ENCODE data around the gene VAPB.

Gene VAPB

GRCh38 chr20:58388882-58389323 lies at the start of gene VAPB:
VAPB (plus strand) TSS chr20:58389229; CDS start chr20:58389460, 231 bp downstream.
- Histone ChIP-seq H3K27me3 (ENCODE audit: control insufficient read depth, insufficient read depth, low read length) (no peaks in the 10 kb centered on the region), H3K27ac (ENCODE audit: low read depth, low read length) (peak within 1 kb of the TSS; percentile 90), H3K36me3 (ENCODE audit: control insufficient read depth, insufficient read depth, low read length) (no peaks in the 10 kb centered on the region), H3K4me1 (ENCODE audit: control insufficient read depth, insufficient read depth, low read length) (peaks cover 8% of the 10 kb centered on the region), H3K4me3 (ENCODE audit: low read length) (peak within 1 kb of the TSS; percentile 85), H3K9ac (ENCODE audit: low read length) (peak within 1 kb of the TSS; percentile 82)

- no peaks in the 10 kb centered on the region for H3K27me3 ChIP-seq (ENCODE audit: control insufficient read depth, insufficient read depth, low read length)
- H3K4me1 ChIP-seq (ENCODE audit: control insufficient read depth, insufficient read depth, low read length) = no peaks in the 10 kb centered on the region
- no peaks in the 10 kb centered on the region for H3K36me3 ChIP-seq (ENCODE audit: control insufficient read depth, insufficient read depth, low read length)
- no peak overlapping the region for H3K4me3 ChIP-seq (ENCODE audit: low read length)
- H3K9ac ChIP-seq (ENCODE audit: low read length) = no peak overlapping the region
- H3K27ac ChIP-seq (ENCODE audit: low read depth, low read length) = no peak overlapping the region
Measured at GRCh38 chr20:58339741-58340140, 49.3 kb upstream of the VAPB start.

- Histone ChIP-seq H3K27me3 (ENCODE audit: control insufficient read depth, insufficient read depth, low read length) (no peaks in the 10 kb centered on the region), H3K4me1 (ENCODE audit: control insufficient read depth, insufficient read depth, low read length) (no peaks in the 10 kb centered on the region), H3K4me3 (ENCODE audit: low read length) (no peak overlapping the region)
Measured at GRCh38 chr20:58340151-58340550, 48.9 kb upstream of the VAPB start.

GRCh38 chr20:58340853-58341252 lies 48.2 kb upstream of the VAPB start:
- H3K36me3 ChIP-seq (ENCODE audit: control insufficient read depth, insufficient read depth, low read length) = peaks cover 4% of the 10 kb centered on the region
- no peak overlapping the region for H3K27ac ChIP-seq (ENCODE audit: low read depth, low read length)
- no peaks in the 10 kb centered on the region for H3K4me1 ChIP-seq (ENCODE audit: control insufficient read depth, insufficient read depth, low read length)
- no peak overlapping the region for H3K4me3 ChIP-seq (ENCODE audit: low read length)
- H3K27me3 ChIP-seq (ENCODE audit: control insufficient read depth, insufficient read depth, low read length) = no peaks in the 10 kb centered on the region
- no peak overlapping the region for H3K9ac ChIP-seq (ENCODE audit: low read length)

More at GRCh38 chr20:58340151-58340550, 48.9 kb upstream of the VAPB start:
- H3K27ac ChIP-seq (ENCODE audit: low read depth, low read length) = no peak overlapping the region
- H3K36me3 ChIP-seq (ENCODE audit: control insufficient read depth, insufficient read depth, low read length) = no peaks in the 10 kb centered on the region
- H3K9ac ChIP-seq (ENCODE audit: low read length) = no peak overlapping the region

GRCh38 chr20:58342104-58342945 lies 46.7 kb upstream of the VAPB start:
- Histone ChIP-seq H3K4me3 (ENCODE audit: low read length) (no peak overlapping the region), H3K27ac (ENCODE audit: low read depth, low read length) (no peak overlapping the region)

GRCh38 chr20:58344741-58345140 lies 44.3 kb upstream of the VAPB start:
- H3K4me1 ChIP-seq (ENCODE audit: control insufficient read depth, insufficient read depth, low read length) = no peaks in the 10 kb centered on the region
- H3K36me3 ChIP-seq (ENCODE audit: control insufficient read depth, insufficient read depth, low read length) = peaks cover 14% of the 10 kb centered on the region
- H3K27ac ChIP-seq (ENCODE audit: low read depth, low read length) = no peak overlapping the region
- no peaks in the 10 kb centered on the region for H3K27me3 ChIP-seq (ENCODE audit: control insufficient read depth, insufficient read depth, low read length)
- H3K4me3 ChIP-seq (ENCODE audit: low read length) = no peak overlapping the region
- no peak overlapping the region for H3K9ac ChIP-seq (ENCODE audit: low read length)

More at GRCh38 chr20:58342104-58342945, 46.7 kb upstream of the VAPB start:
- no peaks in the 10 kb centered on the region for H3K4me1 ChIP-seq (ENCODE audit: control insufficient read depth, insufficient read depth, low read length)
- no peak overlapping the region for H3K9ac ChIP-seq (ENCODE audit: low read length)
- H3K36me3 ChIP-seq (ENCODE audit: control insufficient read depth, insufficient read depth, low read length) = peaks cover 14% of the 10 kb centered on the region
- H3K27me3 ChIP-seq (ENCODE audit: control insufficient read depth, insufficient read depth, low read length) = no peaks in the 10 kb centered on the region

- Histone ChIP-seq H3K27ac (ENCODE audit: low read depth, low read length) (no peak overlapping the region), H3K36me3 (ENCODE audit: control insufficient read depth, insufficient read depth, low read length) (peaks cover 14% of the 10 kb centered on the region), H3K4me1 (ENCODE audit: control insufficient read depth, insufficient read depth, low read length) (no peaks in the 10 kb centered on the region), H3K27me3 (ENCODE audit: control insufficient read depth, insufficient read depth, low read length) (no peaks in the 10 kb centered on the region), H3K4me3 (ENCODE audit: low read length) (no peak overlapping the region), H3K9ac (ENCODE audit: low read length) (no peak overlapping the region)
Measured at GRCh38 chr20:58349570-58349969, 39.5 kb upstream of the VAPB start.

GRCh38 chr20:58352468-58352867 lies 36.6 kb upstream of the VAPB start:
- Histone ChIP-seq H3K4me1 (ENCODE audit: control insufficient read depth, insufficient read depth, low read length) (no peaks in the 10 kb centered on the region), H3K9ac (ENCODE audit: low read length) (no peak overlapping the region), H3K36me3 (ENCODE audit: control insufficient read depth, insufficient read depth, low read length) (peaks cover 11% of the 10 kb centered on the region), H3K4me3 (ENCODE audit: low read length) (no peak overlapping the region), H3K27me3 (ENCODE audit: control insufficient read depth, insufficient read depth, low read length) (no peaks in the 10 kb centered on the region), H3K27ac (ENCODE audit: low read depth, low read length) (no peak overlapping the region)

GRCh38 chr20:58359441-58359840 lies 29.6 kb upstream of the VAPB start:
- H3K9ac ChIP-seq (ENCODE audit: low read length) = no peak overlapping the region
- peaks cover 11% of the 10 kb centered on the region for H3K36me3 ChIP-seq (ENCODE audit: control insufficient read depth, insufficient read depth, low read length)
- peaks cover 9% of the 10 kb centered on the region for H3K4me1 ChIP-seq (ENCODE audit: control insufficient read depth, insufficient read depth, low read length)
- H3K27me3 ChIP-seq (ENCODE audit: control insufficient read depth, insufficient read depth, low read length) = no peaks in the 10 kb centered on the region
- H3K4me3 ChIP-seq (ENCODE audit: low read length) = no peak overlapping the region
- no peak overlapping the region for H3K27ac ChIP-seq (ENCODE audit: low read depth, low read length)

GRCh38 chr20:58360936-58361335 lies 28.1 kb upstream of the VAPB start:
- H3K9ac ChIP-seq (ENCODE audit: low read length) = no peak overlapping the region
- peaks cover 4% of the 10 kb centered on the region for H3K36me3 ChIP-seq (ENCODE audit: control insufficient read depth, insufficient read depth, low read length)

GRCh38 chr20:58361481-58362205 lies 27.4 kb upstream of the VAPB start:
- Histone ChIP-seq H3K27ac (ENCODE audit: low read depth, low read length) (peak overlapping the region; percentile 48), H3K9ac (ENCODE audit: low read length) (no peak overlapping the region), H3K4me1 (ENCODE audit: control insufficient read depth, insufficient read depth, low read length) (peaks cover 14% of the 10 kb centered on the region), H3K4me3 (ENCODE audit: low read length) (no peak overlapping the region), H3K36me3 (ENCODE audit: control insufficient read depth, insufficient read depth, low read length) (peaks cover 2% of the 10 kb centered on the region), H3K27me3 (ENCODE audit: control insufficient read depth, insufficient read depth, low read length) (no peaks in the 10 kb centered on the region)

More at GRCh38 chr20:58360936-58361335, 28.1 kb upstream of the VAPB start:
- Histone ChIP-seq H3K4me1 (ENCODE audit: control insufficient read depth, insufficient read depth, low read length) (peaks cover 11% of the 10 kb centered on the region), H3K4me3 (ENCODE audit: low read length) (no peak overlapping the region), H3K27me3 (ENCODE audit: control insufficient read depth, insufficient read depth, low read length) (no peaks in the 10 kb centered on the region), H3K27ac (ENCODE audit: low read depth, low read length) (no peak overlapping the region)

GRCh38 chr20:58362206-58362516 lies 26.9 kb upstream of the VAPB start:
- H3K27me3 ChIP-seq (ENCODE audit: control insufficient read depth, insufficient read depth, low read length) = no peaks in the 10 kb centered on the region
- H3K27ac ChIP-seq (ENCODE audit: low read depth, low read length) = no peak overlapping the region
- H3K36me3 ChIP-seq (ENCODE audit: control insufficient read depth, insufficient read depth, low read length) = no peaks in the 10 kb centered on the region
- H3K4me1 ChIP-seq (ENCODE audit: control insufficient read depth, insufficient read depth, low read length) = peaks cover 19% of the 10 kb centered on the region
- H3K9ac ChIP-seq (ENCODE audit: low read length) = no peak overlapping the region
- H3K4me3 ChIP-seq (ENCODE audit: low read length) = no peak overlapping the region
